Brain pericyte (primary cell): ENCODE measurements around the gene KNDC1.
"Not testable (repeated sequence)": the region's sequence is repeated elsewhere in the genome, so short reads cannot be mapped to it uniquely, and the experiment has no call there.

ENCODE experiments used
- DNase-seq: peaks from one replicate; pipeline ENCODE4 v3.0.0-alpha.2; 2012; ENCODE audit warnings: low read depth, low spot score

KNDC1 gene

DNA sequence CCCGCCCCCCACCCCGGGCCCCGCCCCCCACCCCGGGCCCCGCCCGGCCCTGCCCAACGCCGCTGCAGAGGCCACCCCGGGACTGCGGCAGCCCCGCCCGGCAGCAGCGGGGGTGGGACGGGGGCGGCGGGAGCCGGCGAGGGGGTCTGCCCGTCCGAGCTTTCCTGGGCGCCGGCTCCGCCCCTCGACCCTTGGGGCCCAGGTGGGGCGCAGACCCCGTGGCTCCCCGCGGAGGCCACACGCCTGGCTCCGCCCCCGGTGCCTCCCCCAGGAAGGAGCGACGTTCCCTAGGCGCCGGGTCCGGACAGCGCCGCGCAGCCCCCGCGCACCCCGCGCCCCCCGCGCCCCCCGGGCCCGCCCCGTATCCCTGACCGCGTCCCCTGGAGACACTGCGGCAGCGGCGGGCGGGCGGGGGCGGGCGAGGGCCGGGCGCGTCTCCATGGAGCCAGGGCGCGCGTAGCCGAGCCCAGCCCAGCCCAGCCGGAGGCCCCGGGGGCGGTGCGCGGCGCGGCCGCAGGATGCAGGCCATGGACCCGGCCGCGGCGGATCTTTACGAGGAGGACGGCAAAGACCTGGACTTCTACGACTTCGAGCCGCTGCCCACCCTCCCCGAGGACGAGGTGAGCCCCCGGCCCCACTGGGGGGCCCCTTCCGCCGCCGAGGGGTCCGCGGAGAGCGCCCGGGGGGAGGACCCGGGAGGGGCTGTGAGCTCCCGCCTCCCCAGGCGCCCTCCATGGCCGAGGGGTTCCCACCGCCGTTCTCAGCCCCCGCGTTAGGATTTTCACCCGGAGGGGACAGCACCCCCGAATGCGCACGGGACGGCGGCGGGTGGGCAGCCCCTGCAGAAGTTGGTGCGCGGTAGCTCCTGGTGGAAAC, at the start of gene KNDC1:
Gene KNDC1, plus strand, starts transcription at position 270 of the 876 bp plus-strand sequence. Its CDS starts 249 bp downstream, at position 519.
- no peak for DNase-seq

DNA sequence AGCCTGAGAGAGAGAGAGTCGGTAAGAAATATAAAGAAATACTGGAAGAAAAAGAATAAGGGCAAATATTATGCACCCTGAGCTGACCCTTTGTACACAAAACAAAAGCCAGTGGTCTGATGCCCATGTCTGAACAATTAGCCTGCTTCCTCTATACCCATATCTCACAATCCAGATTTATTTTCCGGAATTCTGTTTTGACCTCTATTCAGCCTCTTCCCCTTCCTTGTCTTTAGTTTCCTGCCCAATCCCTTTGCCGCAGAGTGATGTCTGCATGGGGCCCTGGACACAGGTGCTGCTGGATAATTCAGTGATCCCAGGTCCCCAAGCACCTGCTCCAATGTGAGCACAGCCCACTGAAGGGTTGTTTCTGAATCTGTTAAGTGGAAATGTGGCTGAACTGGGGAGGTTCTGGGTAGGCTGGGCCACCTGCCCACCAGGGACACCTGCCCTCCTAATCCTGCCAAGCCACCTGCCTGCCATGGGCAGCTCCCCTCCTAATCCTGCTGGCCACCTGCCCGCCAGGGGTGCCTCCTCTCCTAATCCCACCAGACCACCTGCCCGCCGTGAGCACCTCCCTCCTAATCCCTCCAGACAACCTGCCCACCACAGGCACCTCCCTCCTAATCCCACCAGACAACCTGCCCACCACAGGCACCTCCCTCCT, 49.3 kb upstream of the KNDC1 start:
- DNase-seq, result no peak

GRCh38 chr10:133111640-133112039, 48.4 kb upstream of the KNDC1 start:
- DNase-seq, result not testable (repeated sequence)

DNA sequence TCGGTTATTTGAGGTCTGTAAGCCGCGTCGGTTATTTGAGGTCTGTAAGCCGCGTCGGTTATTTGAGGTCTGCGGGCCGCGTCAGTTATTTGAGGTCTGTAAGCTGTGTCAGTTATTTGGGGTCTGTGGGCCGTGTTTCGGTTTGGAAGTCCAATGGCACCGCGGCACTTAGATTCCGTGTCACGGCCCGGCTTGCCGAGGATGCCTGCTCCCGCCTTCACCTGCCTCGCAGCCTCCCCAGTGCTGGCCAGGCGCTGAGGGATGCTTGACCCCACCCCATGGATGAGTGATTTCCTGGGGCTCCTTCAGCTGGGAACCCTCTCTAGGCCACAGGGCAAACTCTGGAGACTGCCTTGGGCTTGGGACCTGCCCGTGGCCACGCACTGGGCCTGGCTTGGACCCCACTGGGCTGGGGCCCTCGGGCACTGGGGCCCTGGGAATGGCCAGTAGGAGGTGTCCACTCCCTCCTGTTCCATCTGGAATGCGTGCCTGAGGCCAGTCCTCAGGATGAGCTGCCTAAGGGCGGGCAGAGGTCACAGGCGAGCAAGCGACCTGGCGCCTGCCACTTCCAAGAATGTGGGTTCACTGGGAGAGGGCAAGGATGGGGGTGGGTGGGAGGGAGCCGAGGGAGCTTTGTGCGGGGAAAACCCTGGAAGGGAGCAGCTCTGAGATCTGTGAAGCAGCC, 46.7 kb upstream of the KNDC1 start:
- DNase-seq, result no peak

DNA sequence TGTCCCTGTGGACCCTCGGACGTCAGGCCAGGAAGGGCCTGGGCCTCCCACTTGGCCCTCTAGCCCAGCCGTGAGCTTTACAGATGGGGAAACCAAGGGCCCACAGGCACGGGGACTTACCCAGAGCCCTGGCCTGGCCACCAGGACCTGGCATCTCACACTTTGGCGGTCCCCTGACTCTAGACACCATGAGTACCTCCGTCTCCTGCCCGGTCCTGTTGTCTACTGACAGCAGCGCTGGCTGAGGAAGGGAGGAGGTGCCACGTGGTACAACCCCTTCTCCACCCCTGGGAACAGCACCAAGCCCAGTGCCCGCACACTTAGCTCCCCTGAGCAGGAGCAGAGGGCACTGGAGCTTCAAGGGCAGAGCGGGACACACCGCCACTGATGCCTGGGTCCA, 46.2 kb upstream of the KNDC1 start:
- no peak for DNase-seq

- no peak for DNase-seq
Observed at GRCh38 chr10:133114251-133114650, 45.8 kb upstream of the KNDC1 start.

- DNase-seq, result no peak
Observed at GRCh38 chr10:133114726-133115452, 45.1 kb upstream of the KNDC1 start.

- DNase-seq, result no peak
Observed at GRCh38 chr10:133115453-133115842, 44.6 kb upstream of the KNDC1 start.

- DNase-seq, result no peak
Observed at GRCh38 chr10:133115976-133116375, 44.0 kb upstream of the KNDC1 start.

GRCh38 chr10:133116455-133116854, 43.6 kb upstream of the KNDC1 start:
- no peak for DNase-seq

GRCh38 chr10:133117036-133117687, 42.9 kb upstream of the KNDC1 start:
- DNase-seq, result no peak

- no peak for DNase-seq
Observed at GRCh38 chr10:133117688-133118071, 42.3 kb upstream of the KNDC1 start.

DNA sequence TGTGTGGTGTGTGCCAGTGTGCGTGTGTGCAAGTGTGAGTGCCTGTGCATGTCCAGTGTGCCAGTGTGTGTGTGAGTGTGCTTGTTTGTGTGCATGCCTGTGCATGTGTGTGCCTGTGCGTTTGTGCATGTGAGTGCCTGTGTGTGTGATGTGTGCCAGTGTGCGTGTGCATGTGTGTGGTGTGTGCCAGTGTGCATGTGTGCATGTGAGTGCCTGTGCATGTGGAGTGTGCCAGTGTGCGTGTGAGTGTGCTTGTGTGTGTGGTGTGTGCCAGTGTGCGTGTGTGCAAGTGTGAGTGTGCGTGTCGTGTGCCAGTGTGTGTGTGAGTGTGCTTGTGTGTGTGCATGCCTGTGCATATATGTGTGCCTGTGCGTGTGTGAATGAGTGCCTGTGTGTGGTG, 38.5 kb upstream of the KNDC1 start:
- DNase-seq, result no peak

DNA sequence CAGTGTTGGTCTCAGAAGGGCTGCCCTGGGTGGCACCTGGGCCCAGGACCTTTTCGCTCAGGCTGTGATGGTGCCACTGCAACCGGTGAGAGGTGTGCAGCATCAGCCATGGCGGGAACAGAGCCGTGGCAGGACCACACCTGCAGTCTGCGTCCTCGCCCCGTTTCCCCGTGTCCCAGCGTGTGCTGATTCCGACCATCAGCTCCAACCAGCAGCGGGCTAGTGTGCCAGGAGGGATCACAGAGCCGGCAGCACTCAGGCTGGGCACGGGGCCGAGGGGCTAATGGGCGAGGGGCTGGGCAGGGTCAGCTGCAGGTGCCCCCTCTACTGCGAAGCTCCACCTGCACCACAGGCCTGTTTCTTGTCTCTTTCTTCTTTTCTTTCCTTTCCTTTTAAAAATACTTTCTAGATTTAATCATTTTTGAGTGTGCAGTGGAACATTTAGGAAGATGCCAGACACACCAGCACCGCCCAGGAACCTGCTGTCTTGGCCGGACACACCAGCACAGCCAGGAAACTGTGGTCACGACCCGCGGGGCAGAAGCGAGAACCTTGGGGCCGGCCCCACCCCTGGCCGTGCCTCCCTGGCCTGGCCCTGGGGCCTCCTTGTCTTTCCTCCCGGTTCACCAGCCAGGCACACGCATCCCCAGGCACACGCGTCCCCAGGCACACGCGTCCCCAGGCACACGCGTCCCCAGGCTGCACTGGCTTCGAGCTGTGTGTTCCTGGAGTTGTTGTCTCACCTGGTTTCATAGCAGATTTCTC, 37.7 kb upstream of the KNDC1 start:
- no peak for DNase-seq

DNA sequence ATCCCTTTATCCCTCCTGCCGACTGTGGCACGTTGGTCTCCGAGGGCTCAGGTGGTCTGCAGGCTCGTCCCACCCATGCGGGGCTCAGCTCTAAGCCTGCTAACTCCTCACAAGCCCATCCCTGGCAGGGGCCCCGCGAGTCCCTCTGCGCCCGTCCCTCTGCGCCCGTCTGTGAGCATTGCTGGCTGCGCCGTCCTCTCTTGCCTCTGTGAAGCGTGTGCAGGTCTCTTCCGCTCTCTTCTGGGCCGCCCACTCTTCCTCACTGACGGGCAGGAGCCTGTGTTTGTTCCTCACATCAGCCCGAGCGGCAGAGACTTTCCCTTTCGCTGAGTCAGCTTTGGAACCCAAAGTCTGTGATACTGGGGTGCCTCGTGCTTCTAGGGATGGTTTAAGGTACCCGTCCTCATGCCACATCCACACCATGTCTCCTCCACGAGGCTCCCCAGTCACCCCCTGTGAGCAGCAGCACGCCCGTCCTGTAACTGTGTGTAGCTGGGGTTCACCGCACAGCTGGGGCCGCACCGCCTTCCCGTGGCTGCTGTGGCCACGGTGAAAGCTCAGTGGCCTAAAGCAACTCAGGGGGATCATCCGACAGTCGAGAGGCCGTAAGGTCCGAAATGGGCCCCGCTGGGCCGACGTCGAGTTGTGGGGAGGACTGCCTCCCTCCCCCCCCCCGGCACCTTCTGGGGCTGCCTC, 36.8 kb upstream of the KNDC1 start:
- DNase-seq, result no peak

- no peak for DNase-seq
Observed at GRCh38 chr10:133123746-133124356, 36.2 kb upstream of the KNDC1 start.

DNA sequence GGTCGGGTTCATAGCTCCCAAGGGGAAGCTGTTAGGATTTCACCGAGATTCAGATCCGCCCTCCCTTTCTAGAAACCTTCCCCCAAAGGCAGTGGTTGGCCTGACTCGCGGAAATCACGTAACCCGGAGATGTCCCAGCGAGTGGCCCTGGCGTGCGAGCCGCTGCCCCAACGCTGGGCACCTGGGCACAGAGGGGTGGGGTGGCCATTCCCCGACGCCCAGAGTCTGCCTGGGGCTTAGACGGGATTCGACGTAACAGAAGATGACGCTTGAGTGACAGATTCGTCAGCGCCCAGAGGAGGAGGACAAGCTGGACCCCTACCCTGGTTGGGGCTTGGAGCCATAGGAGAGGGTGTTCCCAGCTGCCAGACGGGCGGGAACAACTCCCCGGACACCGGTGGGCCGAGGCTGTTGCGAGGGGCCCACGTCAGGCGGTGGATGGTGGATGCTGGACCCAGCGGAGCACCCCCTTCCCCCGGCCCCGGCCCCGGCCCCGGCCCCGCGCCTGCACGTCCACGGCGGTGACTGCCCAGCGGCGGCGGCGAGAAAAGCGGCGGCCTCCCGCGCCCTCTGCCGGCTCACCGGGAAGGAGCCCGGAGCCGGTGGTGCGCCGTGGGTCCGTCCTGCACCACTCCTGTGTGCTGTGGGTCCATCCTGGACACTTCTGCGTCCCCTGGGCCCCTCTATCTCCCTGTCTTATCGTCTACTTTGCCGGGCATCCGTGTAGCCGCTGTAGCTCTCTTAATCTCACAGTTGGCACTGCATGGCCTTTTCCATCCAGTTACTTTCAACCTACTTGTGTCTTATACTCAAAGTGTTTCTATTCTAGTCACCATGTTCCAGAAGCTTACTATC, 35.4 kb upstream of the KNDC1 start:
- DNase-seq, result no peak

GRCh38 chr10:133125901-133126300, 34.1 kb upstream of the KNDC1 start:
- DNase-seq, result no peak
